DOHH2 (cell line): ENCODE measurements around the gene CNN1.

Source experiments
- H3F3A ChIP-seq: fragments of 200-600 bp; sonication (generic), shearing (Covaris generic); 2 replicates; pipeline ENCODE4 v1.6.0; 2016; ENCODE audit warnings: antibody characterized with exemption, mild to moderate bottlenecking; ENCODE audit not compliant: control insufficient read depth, insufficient read depth
- H3K27ac ChIP-seq: fragments of 200-600 bp; sonication (generic); 2 replicates; pipeline ENCODE4 v1.5.1; 2014; ENCODE audit warnings: low read depth, mild to moderate bottlenecking, low read length, moderate library complexity
- H3K27me3 ChIP-seq: fragments of 200-600 bp; sonication (generic); 2 replicates; pipeline ENCODE4 v1.6.1; 2014; ENCODE audit warnings: mild to moderate bottlenecking, low read length, mixed read lengths; ENCODE audit not compliant: control insufficient read depth
- H3K36me3 ChIP-seq: fragments of 200-600 bp; sonication (generic); 2 replicates; pipeline ENCODE4 v1.6.1; 2014; ENCODE audit warnings: mild to moderate bottlenecking, low read length, moderate library complexity, mixed read lengths; ENCODE audit not compliant: control insufficient read depth
- H3K4me1 ChIP-seq: fragments of 200-600 bp; sonication (generic); 2 replicates; pipeline ENCODE4 v1.6.1; 2014; ENCODE audit warnings: mild to moderate bottlenecking, low read length, mixed read lengths; ENCODE audit not compliant: control insufficient read depth
- H3K4me2 ChIP-seq: fragments of 200-600 bp; sonication (generic); 2 replicates; pipeline ENCODE4 v1.6.0; 2014; ENCODE audit warnings: mild to moderate bottlenecking, low read length, moderate library complexity
- H3K4me3 ChIP-seq: fragments of 200-600 bp; sonication (generic); 2 replicates; pipeline ENCODE4 v1.5.1; 2014; ENCODE audit warnings: mild to moderate bottlenecking, low read length, mixed read lengths
- H3K79me2 ChIP-seq: fragments of 200-600 bp; sonication (generic); 2 replicates; pipeline ENCODE4 v1.6.1; 2014; ENCODE audit warnings: mild to moderate bottlenecking, low read length, mixed read lengths; ENCODE audit not compliant: control insufficient read depth
- H3K9me2 ChIP-seq: fragments of 200-600 bp; sonication (generic); replicated peaks from 2 replicates; pipeline ENCODE4 v1.6.1; 2014; ENCODE audit warnings: mild to moderate bottlenecking, low read length, mixed read lengths; ENCODE audit not compliant: control insufficient read depth
- H3K9me3 ChIP-seq: fragments of 200-600 bp; sonication (generic); 2 replicates; pipeline ENCODE4 v1.6.1; 2014; ENCODE audit warnings: antibody characterized with exemption, low read length, mixed read lengths; ENCODE audit not compliant: control insufficient read depth, insufficient read depth
- H4K20me1 ChIP-seq: fragments of 200-600 bp; sonication (generic); 2 replicates; pipeline ENCODE4 v1.6.0; 2014; ENCODE audit warnings: low read depth, mild to moderate bottlenecking, antibody characterized with exemption, low read length, moderate library complexity; ENCODE audit not compliant: control insufficient read depth, insufficient read depth
- EZH2phosphoT487 ChIP-seq: fragments of 200-600 bp; sonication (generic); IDR thresholded peaks from 2 replicates; pipeline ENCODE4 v1.6.1; 2017; ENCODE audit warnings: borderline replicate concordance, mild to moderate bottlenecking, antibody characterized with exemption, low read length, moderate library complexity, mixed read lengths
- TF ChIP-seq, protein P1 (sequence below): fragments of 200-600 bp; sonication (generic); IDR thresholded peaks from one replicate; pipeline ENCODE4 v1.5.1; 2014; ENCODE audit warnings: antibody characterized with exemption, mild to moderate bottlenecking, low read depth, low read length; ENCODE audit not compliant: poor library complexity, severe bottlenecking

Gene CNN1

DNA sequence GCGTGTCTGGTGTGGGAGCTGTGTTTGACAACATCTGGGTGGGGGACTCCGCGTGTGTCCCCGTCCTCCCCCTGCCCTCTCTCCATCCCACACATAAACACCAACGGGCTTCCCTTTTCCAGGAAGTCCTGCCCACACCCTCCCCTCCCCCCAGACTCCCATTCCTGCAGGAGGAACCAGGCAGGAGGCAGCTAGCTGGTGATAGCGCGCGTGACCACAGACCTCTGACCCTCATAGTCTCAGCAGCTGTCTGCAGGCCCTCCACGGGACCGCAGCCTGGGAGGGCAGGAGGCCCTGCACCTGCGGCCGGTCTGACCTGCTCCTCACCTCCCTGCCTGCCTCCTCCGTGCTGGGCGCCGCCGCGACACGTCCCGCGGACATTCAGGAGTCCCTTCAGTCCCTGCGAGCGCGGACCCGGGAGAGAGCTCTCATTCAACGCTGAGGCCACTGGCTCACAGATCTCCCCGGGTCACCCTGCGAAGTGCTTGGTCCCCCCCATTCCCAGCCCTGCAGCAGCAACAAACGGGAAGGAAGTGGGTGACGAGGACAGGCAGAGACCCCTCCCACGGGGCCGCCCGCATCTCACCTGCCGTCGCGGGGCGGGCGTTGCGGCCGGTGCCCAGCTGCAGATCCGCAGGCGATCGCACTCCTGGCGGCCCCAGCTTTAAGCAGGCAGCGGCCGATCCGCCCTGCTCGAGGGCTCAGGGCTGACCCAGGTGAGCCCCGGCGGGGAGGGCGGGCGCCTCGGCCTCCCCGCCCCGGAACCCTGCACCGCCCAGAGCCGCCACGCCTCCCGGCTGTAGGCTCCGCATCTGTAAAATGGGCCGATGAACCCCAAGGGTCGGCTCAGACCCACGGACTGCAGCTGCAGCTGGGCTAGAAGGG, 39.8 kb downstream of the CNN1 start:
- Histone ChIP-seq H3K9me2 (no peaks in the 10 kb centered on the region), H3F3A (peaks cover 28% of the 10 kb centered on the region), H3K4me1 (peaks cover 62% of the 10 kb centered on the region), H3K4me3 (no peak overlapping the region), H3K27me3 (no peaks in the 10 kb centered on the region), H3K27ac (no peak overlapping the region), H3K9me3 (no peaks in the 10 kb centered on the region), H4K20me1 (no peaks in the 10 kb centered on the region), H3K4me2 (no peak overlapping the region), H3K36me3 (no peaks in the 10 kb centered on the region), H3K79me2 (no peaks in the 10 kb centered on the region)
- no peak for TF ChIP-seq EZH2phosphoT487
- TF ChIP-seq, protein P1, sequence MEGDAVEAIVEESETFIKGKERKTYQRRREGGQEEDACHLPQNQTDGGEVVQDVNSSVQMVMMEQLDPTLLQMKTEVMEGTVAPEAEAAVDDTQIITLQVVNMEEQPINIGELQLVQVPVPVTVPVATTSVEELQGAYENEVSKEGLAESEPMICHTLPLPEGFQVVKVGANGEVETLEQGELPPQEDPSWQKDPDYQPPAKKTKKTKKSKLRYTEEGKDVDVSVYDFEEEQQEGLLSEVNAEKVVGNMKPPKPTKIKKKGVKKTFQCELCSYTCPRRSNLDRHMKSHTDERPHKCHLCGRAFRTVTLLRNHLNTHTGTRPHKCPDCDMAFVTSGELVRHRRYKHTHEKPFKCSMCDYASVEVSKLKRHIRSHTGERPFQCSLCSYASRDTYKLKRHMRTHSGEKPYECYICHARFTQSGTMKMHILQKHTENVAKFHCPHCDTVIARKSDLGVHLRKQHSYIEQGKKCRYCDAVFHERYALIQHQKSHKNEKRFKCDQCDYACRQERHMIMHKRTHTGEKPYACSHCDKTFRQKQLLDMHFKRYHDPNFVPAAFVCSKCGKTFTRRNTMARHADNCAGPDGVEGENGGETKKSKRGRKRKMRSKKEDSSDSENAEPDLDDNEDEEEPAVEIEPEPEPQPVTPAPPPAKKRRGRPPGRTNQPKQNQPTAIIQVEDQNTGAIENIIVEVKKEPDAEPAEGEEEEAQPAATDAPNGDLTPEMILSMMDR, result no peak

DNA sequence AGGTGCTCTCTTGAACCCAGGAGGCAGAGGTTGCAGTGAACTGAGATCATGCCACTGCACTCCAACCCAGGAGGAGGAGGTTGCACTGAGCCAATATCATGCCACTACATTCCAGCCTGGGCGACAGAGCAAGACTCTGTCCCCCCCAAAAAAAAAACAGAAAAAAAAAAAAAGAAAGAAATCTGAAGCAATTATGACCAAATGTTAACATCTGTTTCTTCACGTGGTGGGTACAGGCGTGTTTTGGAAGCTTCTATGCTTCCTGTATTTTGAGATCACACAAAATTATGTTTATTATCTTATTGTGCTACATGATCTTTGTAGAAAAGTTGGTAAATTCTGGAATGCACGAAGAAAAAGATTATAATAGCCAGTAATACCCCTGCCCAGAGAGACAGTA, 41.5 kb downstream of the CNN1 start:
- Histone ChIP-seq H3K27ac (peak overlapping the region; percentile 98), H3K4me1 (peaks cover 64% of the 10 kb centered on the region), H3K27me3 (no peaks in the 10 kb centered on the region), H4K20me1 (no peaks in the 10 kb centered on the region), H3K79me2 (no peaks in the 10 kb centered on the region), H3K4me3 (0 out of 2 replicates have a peak overlapping the region, but pooled peaks have one; percentile 16), H3K4me2 (peak overlapping the region; percentile 89), H3K9me3 (no peaks in the 10 kb centered on the region), H3K9me2 (no peaks in the 10 kb centered on the region), H3K36me3 (no peaks in the 10 kb centered on the region), H3F3A (peaks cover 33% of the 10 kb centered on the region)
- TF ChIP-seq EZH2phosphoT487, result no peak
- TF ChIP-seq, protein P1, result no peak

DNA sequence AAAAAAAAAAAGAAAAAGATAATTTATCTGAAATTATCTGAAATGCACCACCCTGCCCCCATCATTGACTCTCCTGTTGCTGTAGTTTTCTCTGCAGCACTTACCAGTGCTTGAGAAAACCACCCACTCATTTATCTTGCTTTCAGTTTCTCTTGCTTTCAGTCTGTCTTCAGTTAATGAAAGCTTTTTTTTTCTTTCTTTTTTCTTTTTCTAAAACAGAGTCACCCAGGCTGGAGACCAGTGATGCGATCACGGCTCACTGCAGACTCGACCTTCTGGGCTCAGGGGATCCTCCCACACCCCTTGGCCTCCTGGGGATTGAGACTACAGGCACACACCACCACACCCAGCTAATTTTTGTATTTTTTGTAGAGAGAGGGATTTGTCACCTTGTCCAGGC, 43.1 kb downstream of the CNN1 start:
- Histone ChIP-seq H3K9me2 (no peaks in the 10 kb centered on the region), H3K4me1 (peaks cover 64% of the 10 kb centered on the region), H3K36me3 (no peaks in the 10 kb centered on the region), H3K9me3 (no peaks in the 10 kb centered on the region), H3F3A (peaks cover 38% of the 10 kb centered on the region), H3K79me2 (no peaks in the 10 kb centered on the region), H3K4me3 (peak overlapping the region; percentile 65), H3K4me2 (peak overlapping the region; percentile 89), H3K27me3 (no peaks in the 10 kb centered on the region), H3K27ac (peak overlapping the region; percentile 98), H4K20me1 (no peaks in the 10 kb centered on the region)
- no peak for TF ChIP-seq EZH2phosphoT487
- TF ChIP-seq, protein P1, result no peak
